Breast epithelium (tissue), 3 donors: ENCODE data around the gene CPEB3.

Source experiments
- CTCF ChIP-seq, 3 donors: fragments of 450-650 bp; IDR thresholded peaks; one replicate each; pipeline ENCODE4 v1.5.1; 2016 to 2017; ENCODE audit warnings: antibody characterized with exemption in 3 of 3, mild to moderate bottlenecking in 3 of 3, moderate library complexity in 3 of 3
- POLR2A ChIP-seq: fragments of 450-650 bp; IDR thresholded peaks from one replicate; pipeline ENCODE4 v1.6.1; 2016; ENCODE audit warnings: antibody characterized with exemption, mild to moderate bottlenecking, moderate library complexity
- POLR2AphosphoS5 ChIP-seq, 3 donors: sonication (generic); formaldehyde crosslinking; IDR thresholded peaks; one replicate each; pipeline ENCODE4 v1.6.1; 2017; ENCODE audit warnings: antibody characterized with exemption in 3 of 3

GRCh38 chr10:92278996-92279696, 11.7 kb downstream of the CPEB3 start:
- TF ChIP-seq CTCF (IDR thresholded peaks at IDR 0.05) (no peak), POLR2AphosphoS5 (IDR thresholded peaks at IDR 0.05) (no peak), POLR2A (no peak)
